GM23338 (cell line): ENCODE results near the gene PAIP2B. TPM values are rescaled to one million over a fixed set of nuclear protein-coding genes. Genes with fewer than 3 reads are reported as not detected.

ENCODE experiments used
- ATAC-seq: fragments of 200-7000 bp; cut with Tn5 transposase; 3 replicates; pipeline ENCODE4 v1.9.1; 2020
- DNase-seq: peaks from one replicate; pipeline ENCODE4 v3.0.0-alpha.2; 2015; ENCODE audit warnings: low spot score
- H2AFZ ChIP-seq: fragments of 200-600 bp; sonication (generic); 2 replicates; pipeline ENCODE4 v1.8.0; 2016; ENCODE audit warnings: antibody characterized with exemption, mild to moderate bottlenecking, moderate library complexity
- H3F3A ChIP-seq: fragments of 200-600 bp; sonication (generic); replicated peaks from 2 replicates; pipeline ENCODE4 v1.8.0; 2017; ENCODE audit warnings: antibody characterized with exemption, mixed run types, low read depth
- H3K27ac ChIP-seq: fragments of 200-600 bp; sonication (generic); 2 replicates; pipeline ENCODE4 v1.6.1; 2016; ENCODE audit warnings: low read depth
- H3K27me3 ChIP-seq: fragments of 200-600 bp; sonication (generic); 2 replicates; pipeline ENCODE4 v1.8.0; 2016; ENCODE audit warnings: mild to moderate bottlenecking, mixed run types, moderate library complexity; ENCODE audit not compliant: insufficient read depth
- H3K36me3 ChIP-seq: fragments of 200-600 bp; sonication (generic); 2 replicates; pipeline ENCODE4 v1.8.0; 2016; ENCODE audit warnings: mild to moderate bottlenecking; ENCODE audit not compliant: insufficient read depth
- H3K4me1 ChIP-seq: fragments of 200-600 bp; sonication (generic); 2 replicates; pipeline ENCODE4 v1.8.0; 2016; ENCODE audit warnings: mild to moderate bottlenecking, moderate library complexity; ENCODE audit not compliant: insufficient read depth
- H3K4me2 ChIP-seq: fragments of 200-600 bp; sonication (generic); 2 replicates; pipeline ENCODE4 v1.7.1; 2017; ENCODE audit warnings: mixed run types
- H3K4me3 ChIP-seq: fragments of 200-600 bp; sonication (generic); 2 replicates; pipeline ENCODE4 v1.6.1; 2016; ENCODE audit warnings: mixed run types
- H3K79me2 ChIP-seq: fragments of 200-600 bp; sonication (generic); replicated peaks from 2 replicates; pipeline ENCODE4 v1.8.0; 2017; ENCODE audit warnings: mild to moderate bottlenecking; ENCODE audit not compliant: insufficient read depth
- H3K9me2 ChIP-seq: fragments of 200-600 bp; sonication (generic); 2 replicates; pipeline ENCODE4 v1.8.0; 2017; ENCODE audit not compliant: insufficient read depth
- H4K20me1 ChIP-seq: fragments of 200-600 bp; sonication (generic); replicated peaks from 2 replicates; pipeline ENCODE4 v1.8.0; 2017; ENCODE audit warnings: mild to moderate bottlenecking; ENCODE audit not compliant: insufficient read depth
- H3K27ac Mint-ChIP-seq: 2 replicates; pipeline ENCODE4 v1.8.0; 2020; ENCODE audit warnings: inconsistent platforms, mild to moderate bottlenecking, moderate library complexity, mixed read lengths
- H3K27me3 Mint-ChIP-seq: 3 replicates; pipeline ENCODE4 v1.8.0; 2022; ENCODE audit warnings: low read depth, mild to moderate bottlenecking, moderate library complexity, mixed read lengths, inconsistent platforms; ENCODE audit not compliant: insufficient read depth, poor library complexity
- H3K36me3 Mint-ChIP-seq: 3 replicates; pipeline ENCODE4 v1.8.0; 2021; ENCODE audit warnings: low read depth, mild to moderate bottlenecking, inconsistent platforms, moderate library complexity, mixed read lengths
- H3K4me1 Mint-ChIP-seq: 3 replicates; pipeline ENCODE4 v1.8.0; 2020; ENCODE audit warnings: mild to moderate bottlenecking, inconsistent platforms, mixed read lengths
- H3K4me3 Mint-ChIP-seq: 3 replicates; pipeline ENCODE4 v1.8.0; 2021; ENCODE audit warnings: moderate library complexity, mild to moderate bottlenecking, inconsistent platforms, mixed read lengths
- H3K9me3 Mint-ChIP-seq: 3 replicates; pipeline ENCODE4 v1.8.0; 2020; ENCODE audit warnings: moderate library complexity, mild to moderate bottlenecking, inconsistent platforms, mixed read lengths
- CREB1 ChIP-seq: fragments of 250-450 bp; sonication (Bioruptor Pico); IDR thresholded peaks from 2 replicates; pipeline ENCODE4 v1.5.0; 2020; ENCODE audit warnings: low read depth, mild to moderate bottlenecking, moderate library complexity
- EZH2 ChIP-seq: fragments of 200-600 bp; sonication (generic); IDR thresholded peaks from one replicate; pipeline ENCODE4 v1.8.0; 2017; ENCODE audit warnings: antibody characterized with exemption, mild to moderate bottlenecking, low read depth; ENCODE audit not compliant: unreplicated experiment
- EZH2phosphoT487 ChIP-seq: fragments of 200-600 bp; sonication (generic); IDR thresholded peaks from one replicate; pipeline ENCODE4 v1.8.1; 2018; ENCODE audit warnings: antibody characterized with exemption; ENCODE audit not compliant: unreplicated experiment
- JUNB ChIP-seq: IDR thresholded peaks from one replicate; pipeline ENCODE4 v1.6.1; 2016; ENCODE audit warnings: antibody characterized with exemption; ENCODE audit not compliant: unreplicated experiment
- NANOG ChIP-seq: IDR thresholded peaks from 2 replicates; pipeline ENCODE4 v1.6.1; 2016; ENCODE audit warnings: antibody characterized with exemption, borderline replicate concordance
- POLR2AphosphoS5 ChIP-seq: IDR thresholded peaks from 2 replicates; pipeline ENCODE4 v1.6.1; 2016; ENCODE audit warnings: antibody characterized with exemption, low read depth
- STAT1 ChIP-seq: IDR thresholded peaks from one replicate; pipeline ENCODE4 v1.6.1; 2016; ENCODE audit warnings: antibody characterized with exemption; ENCODE audit not compliant: unreplicated experiment
- ZNF114 ChIP-seq: fragments of 250-450 bp; sonication (Bioruptor Pico); IDR thresholded peaks from 2 replicates; pipeline ENCODE4 v1.5.0; 2020; ENCODE audit warnings: mild to moderate bottlenecking, moderate library complexity
- ZNF331 ChIP-seq: fragments of 250-450 bp; sonication (Bioruptor Pico); IDR thresholded peaks from 2 replicates; pipeline ENCODE4 v1.5.0; 2020; ENCODE audit warnings: low read depth, mild to moderate bottlenecking, moderate library complexity
- polyA plus RNA-seq: library from polyadenylated mRNA; unstranded; fragments of >200 nt; fragmentation: Nextera tagmentation; extraction: Ambion mirVana; gene quantifications from 2 replicates; pipeline ENCODE4 v1.2.1, GENCODE V29; 2016
- total RNA-seq: library from RNA; depleted of rRNA; stranded (reverse); fragments of >200 nt; shearing (Covaris generic); gene quantifications from 2 replicates; pipeline ENCODE4 v1.2.3, GENCODE V29; 2014
- TF ChIP-seq, protein P1 (sequence below): fragments of 250-450 bp; sonication (Bioruptor Pico); IDR thresholded peaks from 2 replicates; pipeline ENCODE4 v1.5.0; 2020; ENCODE audit warnings: mild to moderate bottlenecking, moderate library complexity
- TF ChIP-seq, protein P2 (sequence below): IDR thresholded peaks from one replicate; pipeline ENCODE4 v1.6.1; 2018; ENCODE audit warnings: antibody characterized with exemption; ENCODE audit not compliant: unreplicated experiment
- TF ChIP-seq, protein P3 (sequence below): IDR thresholded peaks from 2 replicates; pipeline ENCODE4 v1.6.1; 2016; ENCODE audit warnings: antibody characterized with exemption
- TF ChIP-seq, protein P4 (sequence below), 2 experiments: fragments of 200-600 bp in 1 of 2; sonication (generic) in 1 of 2; conservative IDR thresholded peaks; 2 replicates each; pipeline versions ENCODE4 v1.5.1 to v1.6.1; 2016 to 2017; ENCODE audit warnings: antibody characterized with exemption in 2 of 2, low read depth in 2 of 2, mild to moderate bottlenecking in 2 of 2, moderate library complexity in 1 of 2

The PAIP2B gene
- total and polyA plus RNA-seq, 2 experiments from 2014 or later: 7.6 to 29.7 TPM

DNA sequence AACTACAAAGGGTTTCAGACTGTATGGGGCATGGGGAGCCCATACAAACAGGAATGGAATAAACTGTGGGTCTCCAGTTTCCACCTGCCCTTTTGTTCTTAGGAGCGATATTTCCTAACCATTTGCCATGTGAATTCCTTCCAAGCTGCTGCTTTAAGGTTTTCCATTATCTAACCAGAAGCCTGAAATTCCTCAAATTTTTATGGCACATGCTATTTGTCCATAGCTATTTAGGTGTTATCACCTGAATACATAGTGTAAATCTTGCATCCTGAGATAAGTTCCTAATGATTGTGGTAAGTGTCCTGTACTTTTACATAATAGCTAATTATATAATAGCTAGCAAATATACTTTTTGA is 17.4 kb upstream of the PAIP2B start:
- Histone ChIP-seq H3K9me2 (peaks cover 7% of the 10 kb centered on the region; the same call in 1 of the 2 replicates), H3K27ac (no peak overlapping the region), H4K20me1 (no peaks in the 10 kb centered on the region; the same call in 1 of the 2 replicates), H2AFZ (no peak overlapping the region), H3K27me3 (no peaks in the 10 kb centered on the region), H3K4me2 (0 out of 2 replicates have a peak overlapping the region, but pooled peaks have one; percentile 18), H3K4me1 (peaks cover 20% of the 10 kb centered on the region; the same call in 1 of the 2 replicates), H3K79me2 (no peaks in the 10 kb centered on the region), H3K36me3 (no peaks in the 10 kb centered on the region), H3K4me3 (no peak overlapping the region), H3F3A (no peaks in the 10 kb centered on the region)
- H3K4me3 Mint-ChIP-seq: no peak overlapping the region
- ATAC-seq: no peak; the same call in 2 of the 3 replicates
- peaks cover 6% of the 10 kb centered on the region; the same call in 2 of the 3 replicates for H3K4me1 Mint-ChIP-seq
- H3K9me3 Mint-ChIP-seq: peaks cover 3% of the 10 kb centered on the region; the same call in 1 of the 3 replicates
- peak; percentile 41 for DNase-seq
- no peaks in the 10 kb centered on the region for H3K27me3 Mint-ChIP-seq
- TF ChIP-seq EZH2phosphoT487: no peak
- no peak for TF ChIP-seq ZNF331
- TF ChIP-seq POLR2AphosphoS5: no peak
- TF ChIP-seq CREB1 (CRISPR knock-in tag): no peak
- no peak for TF ChIP-seq JUNB
- TF ChIP-seq, protein P1, sequence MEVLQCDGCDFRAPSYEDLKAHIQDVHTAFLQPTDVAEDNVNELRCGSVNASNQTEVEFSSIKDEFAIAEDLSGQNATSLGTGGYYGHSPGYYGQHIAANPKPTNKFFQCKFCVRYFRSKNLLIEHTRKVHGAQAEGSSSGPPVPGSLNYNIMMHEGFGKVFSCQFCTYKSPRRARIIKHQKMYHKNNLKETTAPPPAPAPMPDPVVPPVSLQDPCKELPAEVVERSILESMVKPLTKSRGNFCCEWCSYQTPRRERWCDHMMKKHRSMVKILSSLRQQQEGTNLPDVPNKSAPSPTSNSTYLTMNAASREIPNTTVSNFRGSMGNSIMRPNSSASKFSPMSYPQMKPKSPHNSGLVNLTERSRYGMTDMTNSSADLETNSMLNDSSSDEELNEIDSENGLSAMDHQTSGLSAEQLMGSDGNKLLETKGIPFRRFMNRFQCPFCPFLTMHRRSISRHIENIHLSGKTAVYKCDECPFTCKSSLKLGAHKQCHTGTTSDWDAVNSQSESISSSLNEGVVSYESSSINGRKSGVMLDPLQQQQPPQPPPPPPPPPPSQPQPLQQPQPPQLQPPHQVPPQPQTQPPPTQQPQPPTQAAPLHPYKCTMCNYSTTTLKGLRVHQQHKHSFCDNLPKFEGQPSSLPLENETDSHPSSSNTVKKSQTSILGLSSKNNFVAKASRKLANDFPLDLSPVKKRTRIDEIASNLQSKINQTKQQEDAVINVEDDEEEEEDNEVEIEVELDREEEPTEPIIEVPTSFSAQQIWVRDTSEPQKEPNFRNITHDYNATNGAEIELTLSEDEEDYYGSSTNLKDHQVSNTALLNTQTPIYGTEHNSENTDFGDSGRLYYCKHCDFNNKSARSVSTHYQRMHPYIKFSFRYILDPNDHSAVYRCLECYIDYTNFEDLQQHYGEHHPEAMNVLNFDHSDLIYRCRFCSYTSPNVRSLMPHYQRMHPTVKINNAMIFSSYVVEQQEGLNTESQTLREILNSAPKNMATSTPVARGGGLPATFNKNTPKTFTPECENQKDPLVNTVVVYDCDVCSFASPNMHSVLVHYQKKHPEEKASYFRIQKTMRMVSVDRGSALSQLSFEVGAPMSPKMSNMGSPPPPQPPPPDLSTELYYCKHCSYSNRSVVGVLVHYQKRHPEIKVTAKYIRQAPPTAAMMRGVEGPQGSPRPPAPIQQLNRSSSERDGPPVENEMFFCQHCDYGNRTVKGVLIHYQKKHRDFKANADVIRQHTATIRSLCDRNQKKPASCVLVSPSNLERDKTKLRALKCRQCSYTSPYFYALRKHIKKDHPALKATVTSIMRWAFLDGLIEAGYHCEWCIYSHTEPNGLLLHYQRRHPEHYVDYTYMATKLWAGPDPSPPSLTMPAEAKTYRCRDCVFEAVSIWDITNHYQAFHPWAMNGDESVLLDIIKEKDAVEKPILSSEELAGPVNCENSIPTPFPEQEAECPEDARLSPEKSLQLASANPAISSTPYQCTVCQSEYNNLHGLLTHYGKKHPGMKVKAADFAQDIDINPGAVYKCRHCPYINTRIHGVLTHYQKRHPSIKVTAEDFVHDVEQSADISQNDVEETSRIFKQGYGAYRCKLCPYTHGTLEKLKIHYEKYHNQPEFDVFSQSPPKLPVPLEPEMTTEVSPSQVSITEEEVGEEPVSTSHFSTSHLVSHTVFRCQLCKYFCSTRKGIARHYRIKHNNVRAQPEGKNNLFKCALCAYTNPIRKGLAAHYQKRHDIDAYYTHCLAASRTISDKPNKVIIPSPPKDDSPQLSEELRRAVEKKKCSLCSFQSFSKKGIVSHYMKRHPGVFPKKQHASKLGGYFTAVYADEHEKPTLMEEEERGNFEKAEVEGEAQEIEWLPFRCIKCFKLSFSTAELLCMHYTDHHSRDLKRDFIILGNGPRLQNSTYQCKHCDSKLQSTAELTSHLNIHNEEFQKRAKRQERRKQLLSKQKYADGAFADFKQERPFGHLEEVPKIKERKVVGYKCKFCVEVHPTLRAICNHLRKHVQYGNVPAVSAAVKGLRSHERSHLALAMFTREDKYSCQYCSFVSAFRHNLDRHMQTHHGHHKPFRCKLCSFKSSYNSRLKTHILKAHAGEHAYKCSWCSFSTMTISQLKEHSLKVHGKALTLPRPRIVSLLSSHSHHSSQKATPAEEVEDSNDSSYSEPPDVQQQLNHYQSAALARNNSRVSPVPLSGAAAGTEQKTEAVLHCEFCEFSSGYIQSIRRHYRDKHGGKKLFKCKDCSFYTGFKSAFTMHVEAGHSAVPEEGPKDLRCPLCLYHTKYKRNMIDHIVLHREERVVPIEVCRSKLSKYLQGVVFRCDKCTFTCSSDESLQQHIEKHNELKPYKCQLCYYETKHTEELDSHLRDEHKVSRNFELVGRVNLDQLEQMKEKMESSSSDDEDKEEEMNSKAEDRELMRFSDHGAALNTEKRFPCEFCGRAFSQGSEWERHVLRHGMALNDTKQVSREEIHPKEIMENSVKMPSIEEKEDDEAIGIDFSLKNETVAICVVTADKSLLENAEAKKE (CRISPR knock-in tag): no peak
- no peak for TF ChIP-seq EZH2
- TF ChIP-seq, protein P2, sequence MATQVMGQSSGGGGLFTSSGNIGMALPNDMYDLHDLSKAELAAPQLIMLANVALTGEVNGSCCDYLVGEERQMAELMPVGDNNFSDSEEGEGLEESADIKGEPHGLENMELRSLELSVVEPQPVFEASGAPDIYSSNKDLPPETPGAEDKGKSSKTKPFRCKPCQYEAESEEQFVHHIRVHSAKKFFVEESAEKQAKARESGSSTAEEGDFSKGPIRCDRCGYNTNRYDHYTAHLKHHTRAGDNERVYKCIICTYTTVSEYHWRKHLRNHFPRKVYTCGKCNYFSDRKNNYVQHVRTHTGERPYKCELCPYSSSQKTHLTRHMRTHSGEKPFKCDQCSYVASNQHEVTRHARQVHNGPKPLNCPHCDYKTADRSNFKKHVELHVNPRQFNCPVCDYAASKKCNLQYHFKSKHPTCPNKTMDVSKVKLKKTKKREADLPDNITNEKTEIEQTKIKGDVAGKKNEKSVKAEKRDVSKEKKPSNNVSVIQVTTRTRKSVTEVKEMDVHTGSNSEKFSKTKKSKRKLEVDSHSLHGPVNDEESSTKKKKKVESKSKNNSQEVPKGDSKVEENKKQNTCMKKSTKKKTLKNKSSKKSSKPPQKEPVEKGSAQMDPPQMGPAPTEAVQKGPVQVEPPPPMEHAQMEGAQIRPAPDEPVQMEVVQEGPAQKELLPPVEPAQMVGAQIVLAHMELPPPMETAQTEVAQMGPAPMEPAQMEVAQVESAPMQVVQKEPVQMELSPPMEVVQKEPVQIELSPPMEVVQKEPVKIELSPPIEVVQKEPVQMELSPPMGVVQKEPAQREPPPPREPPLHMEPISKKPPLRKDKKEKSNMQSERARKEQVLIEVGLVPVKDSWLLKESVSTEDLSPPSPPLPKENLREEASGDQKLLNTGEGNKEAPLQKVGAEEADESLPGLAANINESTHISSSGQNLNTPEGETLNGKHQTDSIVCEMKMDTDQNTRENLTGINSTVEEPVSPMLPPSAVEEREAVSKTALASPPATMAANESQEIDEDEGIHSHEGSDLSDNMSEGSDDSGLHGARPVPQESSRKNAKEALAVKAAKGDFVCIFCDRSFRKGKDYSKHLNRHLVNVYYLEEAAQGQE: no peak
- TF ChIP-seq STAT1: no peak
- TF ChIP-seq, protein P3, sequence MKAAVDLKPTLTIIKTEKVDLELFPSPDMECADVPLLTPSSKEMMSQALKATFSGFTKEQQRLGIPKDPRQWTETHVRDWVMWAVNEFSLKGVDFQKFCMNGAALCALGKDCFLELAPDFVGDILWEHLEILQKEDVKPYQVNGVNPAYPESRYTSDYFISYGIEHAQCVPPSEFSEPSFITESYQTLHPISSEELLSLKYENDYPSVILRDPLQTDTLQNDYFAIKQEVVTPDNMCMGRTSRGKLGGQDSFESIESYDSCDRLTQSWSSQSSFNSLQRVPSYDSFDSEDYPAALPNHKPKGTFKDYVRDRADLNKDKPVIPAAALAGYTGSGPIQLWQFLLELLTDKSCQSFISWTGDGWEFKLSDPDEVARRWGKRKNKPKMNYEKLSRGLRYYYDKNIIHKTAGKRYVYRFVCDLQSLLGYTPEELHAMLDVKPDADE: no peak
- no peak for TF ChIP-seq NANOG
- TF ChIP-seq, protein P4, sequence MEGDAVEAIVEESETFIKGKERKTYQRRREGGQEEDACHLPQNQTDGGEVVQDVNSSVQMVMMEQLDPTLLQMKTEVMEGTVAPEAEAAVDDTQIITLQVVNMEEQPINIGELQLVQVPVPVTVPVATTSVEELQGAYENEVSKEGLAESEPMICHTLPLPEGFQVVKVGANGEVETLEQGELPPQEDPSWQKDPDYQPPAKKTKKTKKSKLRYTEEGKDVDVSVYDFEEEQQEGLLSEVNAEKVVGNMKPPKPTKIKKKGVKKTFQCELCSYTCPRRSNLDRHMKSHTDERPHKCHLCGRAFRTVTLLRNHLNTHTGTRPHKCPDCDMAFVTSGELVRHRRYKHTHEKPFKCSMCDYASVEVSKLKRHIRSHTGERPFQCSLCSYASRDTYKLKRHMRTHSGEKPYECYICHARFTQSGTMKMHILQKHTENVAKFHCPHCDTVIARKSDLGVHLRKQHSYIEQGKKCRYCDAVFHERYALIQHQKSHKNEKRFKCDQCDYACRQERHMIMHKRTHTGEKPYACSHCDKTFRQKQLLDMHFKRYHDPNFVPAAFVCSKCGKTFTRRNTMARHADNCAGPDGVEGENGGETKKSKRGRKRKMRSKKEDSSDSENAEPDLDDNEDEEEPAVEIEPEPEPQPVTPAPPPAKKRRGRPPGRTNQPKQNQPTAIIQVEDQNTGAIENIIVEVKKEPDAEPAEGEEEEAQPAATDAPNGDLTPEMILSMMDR (conservative IDR thresholded peaks at IDR 0.05; ENCODE audit: low read depth in 2 of 2): no peak
- no peak for TF ChIP-seq ZNF114
- no peak overlapping the region for H3K27ac Mint-ChIP-seq
- no peaks in the 10 kb centered on the region for H3K36me3 Mint-ChIP-seq
